B cell (primary cell): Measurements from ENCODE around the gene SLC8A3. TPM values are rescaled to one million over a fixed set of nuclear protein-coding genes. Genes with fewer than 3 reads are reported as not detected.

Experiments used
- ATAC-seq: fragments of 200-7000 bp; cut with Tn5 transposase; one replicate; pipeline ENCODE4 v1.10.0; 2021; ENCODE audit warnings: low read depth, mild to moderate bottlenecking, moderate number of reproducible peaks, moderate library complexity
- CTCF ChIA-PET: fragments of 350-600 bp; sonication (Branson Sonifier 250); formaldehyde crosslinking; loops from one replicate; lab custom pipeline; 2021; ENCODE audit warnings: antibody characterized with exemption, inconsistent platforms; lab: Charles Lee
- POLR2A ChIA-PET: fragments of 350-600 bp; sonication (Branson Sonifier 250); formaldehyde crosslinking; loops from one replicate; lab custom pipeline; 2021; ENCODE audit warnings: antibody characterized with exemption; lab: Charles Lee
- DNase-seq: peaks from one replicate; pipeline ENCODE4 v3.0.0; 2013
- H2AFZ ChIP-seq: 2 replicates; pipeline ENCODE4 v1.6.1; 2012; ENCODE audit warnings: mild to moderate bottlenecking, low read depth, low read length; ENCODE audit not compliant: insufficient read depth, poor library complexity, severe bottlenecking
- H3K27ac ChIP-seq, 2 donors: 1 replicate in 1 of 2; 2 replicates in 1 of 2; pipeline ENCODE4 v1.5.1; 2012 to 2013; ENCODE audit warnings: low read length in 2 of 2, mild to moderate bottlenecking in 2 of 2, moderate library complexity in 1 of 2
- H3K27me3 ChIP-seq, 4 experiments: fragments of 200-600 bp in 1 of 4; sonication (generic) in 1 of 4; replicated peaks in 1 of 4; 1 replicate in 2 of 4; 2 replicates in 2 of 4; pipeline versions ENCODE4 v1.6.1 to v1.7.0; 2013 to 2016; ENCODE audit warnings: low read length in 3 of 4, mild to moderate bottlenecking in 2 of 4, mixed read lengths in 1 of 4, moderate library complexity in 1 of 4; ENCODE audit not compliant: insufficient read depth in 4 of 4, control insufficient read depth in 3 of 4; ENCODE audit errors: control extremely low read depth in 1 of 4
- H3K36me3 ChIP-seq, 2 experiments: replicated peaks in 1 of 2; 1 replicate in 1 of 2; 2 replicates in 1 of 2; pipeline versions ENCODE4 v1.6.1 to v1.7.1; 2013; ENCODE audit warnings: low read length in 1 of 2; ENCODE audit not compliant: insufficient read depth in 2 of 2, control insufficient read depth in 1 of 2; ENCODE audit errors: control extremely low read depth in 1 of 2, extremely low read depth in 1 of 2
- H3K4me1 ChIP-seq, 2 donors: fragments of 200-600 bp in 1 of 2; sonication (generic) in 1 of 2; 1 replicate in 1 of 2; 2 replicates in 1 of 2; pipeline versions ENCODE4 v1.5.1 to v1.6.1; 2013 to 2017; ENCODE audit warnings: low read length in 2 of 2; ENCODE audit not compliant: control insufficient read depth in 2 of 2, insufficient read depth in 2 of 2
- H3K4me2 ChIP-seq: replicated peaks from 2 replicates; pipeline ENCODE3; 2012; ENCODE audit warnings: mild to moderate bottlenecking, low read depth, low read length; ENCODE audit not compliant: poor library complexity, severe bottlenecking
- H3K4me3 ChIP-seq, 5 experiments: fragments of 200-600 bp in 1 of 5; sonication (generic) in 1 of 5; 1 replicate in 3 of 5; 2 replicates in 2 of 5; pipeline versions ENCODE4 v1.5.1 to v1.7.0; 2011 to 2016; ENCODE audit warnings: low read length in 4 of 5, mild to moderate bottlenecking in 4 of 5, low read depth in 2 of 5, control low read depth in 1 of 5, moderate library complexity in 1 of 5; ENCODE audit not compliant: insufficient read depth in 1 of 5; ENCODE audit errors: control extremely low read depth in 1 of 5, extremely low read depth in 1 of 5
- H3K79me2 ChIP-seq: fragments of 200-600 bp; sonication (generic); one replicate; pipeline ENCODE4 v1.6.0; 2016; ENCODE audit warnings: low read length; ENCODE audit not compliant: control insufficient read depth, insufficient read depth
- H3K9ac ChIP-seq: fragments of 200-600 bp; sonication (generic); 2 replicates; pipeline ENCODE4 v1.6.1; 2017; ENCODE audit warnings: mild to moderate bottlenecking, low read length, moderate library complexity
- H3K9me3 ChIP-seq, 3 donors: one replicate each; pipeline versions ENCODE4 v1.6.1 to v1.7.1; 2013; ENCODE audit warnings: low read length in 2 of 3; ENCODE audit not compliant: control insufficient read depth in 2 of 3, insufficient read depth in 1 of 3; ENCODE audit errors: control extremely low read depth in 1 of 3
- H4K20me1 ChIP-seq: 2 replicates; pipeline ENCODE4 v1.6.0; 2012; ENCODE audit warnings: mild to moderate bottlenecking, low read length; ENCODE audit not compliant: insufficient read depth, control insufficient read depth, poor library complexity, severe bottlenecking
- H3K27ac Mint-ChIP-seq: one replicate; pipeline ENCODE4 v1.8.0; 2021; ENCODE audit warnings: mixed read lengths
- H3K27me3 Mint-ChIP-seq: one replicate; pipeline ENCODE4 v1.8.0; 2021; ENCODE audit warnings: mixed read lengths
- H3K4me1 Mint-ChIP-seq: one replicate; pipeline ENCODE4 v1.8.0; 2021; ENCODE audit warnings: mixed read lengths
- H3K4me3 Mint-ChIP-seq: one replicate; pipeline ENCODE4 v1.8.0; 2021; ENCODE audit warnings: mixed read lengths
- H3K9me3 Mint-ChIP-seq: one replicate; pipeline ENCODE4 v1.8.0; 2022; ENCODE audit warnings: mixed read lengths; ENCODE audit not compliant: insufficient read depth
- EZH2 ChIP-seq: IDR thresholded peaks from 2 replicates; pipeline ENCODE4 v1.6.1; 2012; ENCODE audit warnings: borderline replicate concordance, low read depth, mild to moderate bottlenecking, moderate library complexity, low read length; ENCODE audit not compliant: insufficient read depth, poor library complexity, severe bottlenecking
- WGBS: methylation state at CpG from one replicate; pipeline ENCODE4 v1.1.5; 2013; ENCODE audit warnings: missing lambda C conversion rate; ENCODE audit not compliant: insufficient coverage; 5-methylcytosine and 5-hydroxymethylcytosine counted together
- intact Hi-C: fragments of 100-400 bp; cut with micrococcal nuclease; formaldehyde crosslinking; loops from one replicate; pipeline ENCODE4 v1.10.0; 2022
- polyA plus RNA-seq: library from polyadenylated mRNA; depleted of rRNA; stranded (reverse); fragments of >200 nt; gene quantifications from 2 replicates; pipeline ENCODE4 v1.2.3, GENCODE V29; 2012
- total RNA-seq, 2 donors: library from RNA; stranded (reverse); fragments of 120-200 nt in 1 of 2; gene quantifications; 1 replicate in 1 of 2; 2 replicates in 1 of 2; pipeline versions ENCODE4 v1.2.3 to v1.2.4, GENCODE V29; 2013 to 2022
- TF ChIP-seq, protein P1 (sequence below): fragments of 200-600 bp; IDR thresholded peaks from one replicate; pipeline ENCODE4 v1.8.0; 2022; ENCODE audit warnings: antibody characterized with exemption, mild to moderate bottlenecking

The SLC8A3 gene
- total and polyA plus RNA-seq, 2 donors (not counting 1 experiment from before 2014, with no cell fraction given): 0.07 to 0.09 TPM

- Histone ChIP-seq H3K27ac (no peak overlapping the region), H4K20me1 (no peaks in the 10 kb centered on the region), H3K9ac (no peak overlapping the region), H3K4me1 (no peaks in the 10 kb centered on the region), H3K36me3 (no peaks in the 10 kb centered on the region), H3K79me2 (no peaks in the 10 kb centered on the region), H3K4me3 (no peak overlapping the region), H3K4me2 (no peak overlapping the region), H2AFZ (no peak overlapping the region), H3K9me3 (no peaks in the 10 kb centered on the region), H3K27me3 (peaks cover 0 to 2% (median 0%) of the 10 kb centered on the region in 4 experiments)
- Mint-ChIP-seq H3K27ac (no peak overlapping the region), H3K9me3 (no peaks in the 10 kb centered on the region), H3K4me3 (no peak overlapping the region), H3K4me1 (no peaks in the 10 kb centered on the region), H3K27me3 (peaks cover 50% of the 10 kb centered on the region)
- TF ChIP-seq, protein P1, sequence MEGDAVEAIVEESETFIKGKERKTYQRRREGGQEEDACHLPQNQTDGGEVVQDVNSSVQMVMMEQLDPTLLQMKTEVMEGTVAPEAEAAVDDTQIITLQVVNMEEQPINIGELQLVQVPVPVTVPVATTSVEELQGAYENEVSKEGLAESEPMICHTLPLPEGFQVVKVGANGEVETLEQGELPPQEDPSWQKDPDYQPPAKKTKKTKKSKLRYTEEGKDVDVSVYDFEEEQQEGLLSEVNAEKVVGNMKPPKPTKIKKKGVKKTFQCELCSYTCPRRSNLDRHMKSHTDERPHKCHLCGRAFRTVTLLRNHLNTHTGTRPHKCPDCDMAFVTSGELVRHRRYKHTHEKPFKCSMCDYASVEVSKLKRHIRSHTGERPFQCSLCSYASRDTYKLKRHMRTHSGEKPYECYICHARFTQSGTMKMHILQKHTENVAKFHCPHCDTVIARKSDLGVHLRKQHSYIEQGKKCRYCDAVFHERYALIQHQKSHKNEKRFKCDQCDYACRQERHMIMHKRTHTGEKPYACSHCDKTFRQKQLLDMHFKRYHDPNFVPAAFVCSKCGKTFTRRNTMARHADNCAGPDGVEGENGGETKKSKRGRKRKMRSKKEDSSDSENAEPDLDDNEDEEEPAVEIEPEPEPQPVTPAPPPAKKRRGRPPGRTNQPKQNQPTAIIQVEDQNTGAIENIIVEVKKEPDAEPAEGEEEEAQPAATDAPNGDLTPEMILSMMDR: no peak
- TF ChIP-seq EZH2: no peak
- intact Hi-C loops: no loop called here
- DNase-seq (no peak), ATAC-seq (no peak)
- POLR2A ChIA-PET: no interaction called here
- 93% methylated on average over 5 of the region's 6 CpGs for WGBS
- CTCF ChIA-PET: interaction anchor here (1.2 kb wide), 1 partner anchor 10 kb away, joined by 5 read pairs; no protein-coding TSS in a partner anchor
Measured at GRCh38 chr14:70080076-70080475, 108.7 kb downstream of the SLC8A3 start.

- no peaks in the 10 kb centered on the region for H3K79me2 ChIP-seq
- DNase-seq: no peak
- no peak for ATAC-seq
Measured at GRCh38 chr14:70078329-70078728, 110.4 kb downstream of the SLC8A3 start.

More at GRCh38 chr14:70078329-70078728, 110.4 kb downstream of the SLC8A3 start:
- Mint-ChIP-seq H3K4me3 (no peak overlapping the region), H3K4me1 (no peaks in the 10 kb centered on the region), H3K27ac (no peak overlapping the region), H3K27me3 (peaks cover 50% of the 10 kb centered on the region), H3K9me3 (no peaks in the 10 kb centered on the region)
- Histone ChIP-seq H4K20me1 (no peaks in the 10 kb centered on the region), H3K9me3 (no peaks in the 10 kb centered on the region), H3K4me1 (no peaks in the 10 kb centered on the region), H3K27ac (no peak overlapping the region), H2AFZ (no peak overlapping the region), H3K4me2 (no peak overlapping the region), H3K9ac (no peak overlapping the region), H3K4me3 (no peak overlapping the region), H3K27me3 (peaks cover 0 to 2% (median 0%) of the 10 kb centered on the region in 4 experiments), H3K36me3 (no peaks in the 10 kb centered on the region)
- no peak for TF ChIP-seq EZH2
- TF ChIP-seq, protein P1: no peak
- POLR2A ChIA-PET: no interaction called here
- intact Hi-C loops: no loop called here
- CTCF ChIA-PET: no interaction called here
